ENCODE data around the gene BUD31.
A peak's percentile ranks its signal among the peaks of the same experiment; 100 is the strongest.

The BUD31 gene

GRCh38 chr7:99437946-99438572 lies 29.3 kb downstream of the BUD31 start:
- DNase-seq = no peak

GRCh38 chr7:99438573-99439480 lies 30.1 kb downstream of the BUD31 start, which contains the start of the genes CPSF4 and PTCD1:
Gene CPSF4, plus strand, starts transcription at chr7:99438943. Its CDS starts 140 bp downstream, at chr7:99439083.
Gene PTCD1, minus strand, starts transcription at chr7:99438798. Its CDS starts 3,556 bp downstream, at chr7:99435242.
- peak; percentile 95 for DNase-seq

GRCh38 chr7:99440195-99440594 lies 31.4 kb downstream of the BUD31 start:
- no peak for DNase-seq

GRCh38 chr7:99446096-99446495 lies 37.3 kb downstream of the BUD31 start:
- no peak for DNase-seq

- DNase-seq = no peak
These were observed 39.2 kb downstream of the BUD31 start for GRCh38 chr7:99447943-99448342.

GRCh38 chr7:99448855-99449254 lies 40.1 kb downstream of the BUD31 start:
- DNase-seq = no peak

- no peak for DNase-seq
These were observed 40.6 kb downstream of the BUD31 start for GRCh38 chr7:99449326-99449725.

- no peak for DNase-seq
These were observed 43.2 kb downstream of the BUD31 start for GRCh38 chr7:99451936-99452335.

GRCh38 chr7:99452541-99452940 lies 43.8 kb downstream of the BUD31 start:
- DNase-seq = no peak

- DNase-seq = no peak
These were observed 44.3 kb downstream of the BUD31 start for GRCh38 chr7:99453105-99453504.

- no peak for DNase-seq
These were observed 47.1 kb downstream of the BUD31 start for GRCh38 chr7:99455874-99456273.

GRCh38 chr7:99456288-99456687 lies 47.5 kb downstream of the BUD31 start:
- no peak for DNase-seq

- no peak for DNase-seq
These were observed 48.4 kb downstream of the BUD31 start for GRCh38 chr7:99457050-99457649.

GRCh38 chr7:99457650-99458493 lies 49.1 kb downstream of the BUD31 start:
- DNase-seq = no peak

- DNase-seq = peak; percentile 44
These were observed 50.3 kb downstream of the BUD31 start for GRCh38 chr7:99459087-99459486.

- no peak for DNase-seq
These were observed 51.9 kb downstream of the BUD31 start for GRCh38 chr7:99460651-99461050.

- DNase-seq = no peak
These were observed 52.5 kb downstream of the BUD31 start for GRCh38 chr7:99461221-99461620.

GRCh38 chr7:99465421-99465768 lies 56.6 kb downstream of the BUD31 start:
- DNase-seq = no peak

GRCh38 chr7:99468336-99468918 lies 59.7 kb downstream of the BUD31 start:
- DNase-seq = no peak

Data from stimulated activated CD4-positive, alpha-beta T cell treated with anti-CD3 and anti-CD28 coated beads, Interleukin-1b, Interleukin-23, amount 100 ng/mL, for 48 hours (primary cell).